IPS-NIHi11 (cell line): ENCODE results near the gene ZP1.
A peak's percentile ranks its signal among the peaks of the same experiment; 100 is the strongest.

ENCODE experiments used
- DNase-seq: peaks from one replicate; pipeline ENCODE4 v3.0.0; 2012; ENCODE audit warnings: mixed read lengths, low spot score

Gene ZP1

DNA sequence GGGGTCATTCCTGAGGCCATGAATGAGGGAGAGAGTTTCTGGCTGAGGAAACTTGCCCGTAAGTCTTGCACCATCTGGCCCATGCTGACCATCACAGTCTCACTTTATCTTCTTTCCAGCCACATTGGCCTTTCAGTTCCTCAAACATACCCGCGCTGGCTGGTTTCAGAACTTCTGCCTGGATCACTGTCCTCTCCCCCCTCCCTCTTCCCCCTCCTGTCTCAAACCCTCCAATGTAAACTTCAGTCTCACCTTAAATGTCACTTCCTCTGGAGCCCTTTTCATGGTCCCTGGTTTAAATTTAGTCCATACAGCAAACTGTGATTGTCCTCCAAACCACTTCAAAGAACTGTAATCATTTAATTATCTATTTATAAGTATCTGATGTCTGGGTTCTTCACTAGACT is 42.9 kb downstream of the ZP1 start:
- no peak for DNase-seq

DNA sequence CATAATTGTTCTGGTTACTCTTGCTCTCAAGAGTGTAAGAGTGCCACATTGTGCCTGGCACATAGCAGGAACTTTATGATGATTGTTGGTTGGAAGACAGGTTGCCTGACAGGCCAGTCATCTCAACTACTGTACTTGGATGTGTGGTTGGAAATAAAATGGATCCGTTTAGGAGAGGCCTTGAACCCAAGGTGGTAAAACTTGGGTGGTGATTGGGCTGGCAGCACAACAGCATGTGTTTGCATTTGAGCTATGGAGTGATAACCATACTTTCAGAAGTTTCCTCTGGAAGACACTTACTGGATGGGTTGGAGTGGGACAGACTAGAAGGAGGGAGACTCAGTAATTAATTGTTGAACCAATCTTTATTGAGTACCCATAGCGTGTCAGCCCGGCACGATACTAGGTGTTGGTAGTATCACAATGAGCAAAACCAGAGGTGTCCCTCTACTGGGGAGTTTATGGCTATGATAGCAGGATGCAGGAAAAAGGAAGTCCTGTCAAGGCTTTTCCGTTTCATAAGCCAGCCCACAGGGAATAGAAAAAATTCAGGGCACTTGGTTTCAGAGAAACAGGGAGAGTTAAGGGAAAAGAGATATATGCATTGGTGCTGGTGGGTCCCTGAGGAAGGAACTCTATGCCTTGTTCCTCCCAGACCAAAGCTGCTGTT is 43.5 kb downstream of the ZP1 start:
- no peak for DNase-seq

DNA sequence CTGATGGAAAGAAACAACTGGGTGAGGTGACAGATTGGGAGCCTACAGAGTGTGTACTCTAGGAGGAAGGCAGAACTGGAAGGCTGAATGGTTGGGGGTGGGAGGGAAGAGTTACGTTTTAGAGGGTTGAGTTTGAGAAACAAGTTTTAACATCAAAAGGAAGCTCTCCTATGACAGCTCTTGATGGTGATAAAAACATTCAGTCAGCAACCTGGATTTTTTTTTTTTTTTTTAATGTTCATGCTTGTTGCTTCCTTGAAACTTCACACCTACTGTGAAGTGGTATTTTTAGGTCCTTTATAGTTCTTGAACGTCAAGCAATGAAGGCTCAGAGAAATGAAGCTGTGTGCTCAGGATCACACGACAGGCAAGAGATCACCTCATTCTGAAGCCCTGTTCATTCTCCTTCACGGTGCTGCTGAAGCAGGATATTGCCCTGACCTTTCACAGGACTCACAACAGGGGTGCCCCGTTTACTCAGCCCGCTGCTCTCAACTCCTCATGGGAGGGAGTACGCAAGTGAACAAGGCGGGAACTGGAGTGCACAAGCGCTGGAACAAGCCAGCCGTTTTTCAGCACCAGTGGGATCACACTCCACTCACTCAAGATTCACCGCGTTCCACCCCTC is 45.0 kb downstream of the ZP1 start:
- DNase-seq: no peak

- DNase-seq: no peak
Measured at GRCh38 chr11:60912851-60913528, 45.6 kb downstream of the ZP1 start.

DNA sequence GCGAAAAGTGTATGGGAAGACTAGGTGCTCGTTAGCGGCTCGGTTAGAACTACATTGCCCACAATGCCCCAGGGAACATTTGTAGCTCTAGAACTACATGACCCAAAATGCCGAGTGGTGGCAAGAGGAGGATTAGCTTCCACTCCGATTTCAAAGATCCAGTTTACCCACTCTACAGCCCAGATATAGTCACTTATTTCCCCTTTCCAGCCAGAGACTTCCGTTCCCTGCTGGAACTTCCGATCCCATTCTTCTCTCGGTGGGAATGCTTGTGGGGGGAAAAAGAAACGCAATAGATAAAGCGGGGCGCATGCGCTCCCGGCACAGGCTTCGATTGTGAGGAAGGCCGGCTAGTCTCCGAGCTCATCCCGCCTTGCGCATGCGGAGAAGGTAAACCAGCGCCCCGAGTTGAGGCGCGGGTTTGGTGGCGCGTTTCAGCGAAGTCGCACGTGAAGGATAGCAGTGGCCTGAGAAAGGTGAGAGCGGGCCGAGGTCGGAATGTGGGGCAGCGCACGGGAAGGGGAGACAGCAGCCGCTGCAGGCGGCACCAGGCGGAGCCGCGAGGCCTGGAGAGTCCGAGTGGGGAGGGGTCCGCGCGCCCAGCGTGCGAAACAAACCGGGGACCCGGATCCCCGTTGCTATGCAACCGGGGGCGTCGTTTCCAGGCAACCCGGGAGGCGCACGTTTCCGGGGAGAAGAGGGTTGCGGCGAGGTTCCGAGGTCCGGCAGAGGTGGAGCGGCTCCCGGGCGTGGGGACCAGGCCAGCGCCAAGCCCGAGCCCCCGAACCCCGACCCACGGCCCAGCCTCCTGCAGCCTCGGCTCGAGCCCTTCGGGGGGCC is 46.7 kb downstream of the ZP1 start, which contains the start of gene TMEM109:
Gene TMEM109 (plus strand): TSS at position 366 of the 840 bp plus-strand sequence. CDS start 5,536 bp downstream, outside the sequence.
- peak; percentile 90 for DNase-seq

DNA sequence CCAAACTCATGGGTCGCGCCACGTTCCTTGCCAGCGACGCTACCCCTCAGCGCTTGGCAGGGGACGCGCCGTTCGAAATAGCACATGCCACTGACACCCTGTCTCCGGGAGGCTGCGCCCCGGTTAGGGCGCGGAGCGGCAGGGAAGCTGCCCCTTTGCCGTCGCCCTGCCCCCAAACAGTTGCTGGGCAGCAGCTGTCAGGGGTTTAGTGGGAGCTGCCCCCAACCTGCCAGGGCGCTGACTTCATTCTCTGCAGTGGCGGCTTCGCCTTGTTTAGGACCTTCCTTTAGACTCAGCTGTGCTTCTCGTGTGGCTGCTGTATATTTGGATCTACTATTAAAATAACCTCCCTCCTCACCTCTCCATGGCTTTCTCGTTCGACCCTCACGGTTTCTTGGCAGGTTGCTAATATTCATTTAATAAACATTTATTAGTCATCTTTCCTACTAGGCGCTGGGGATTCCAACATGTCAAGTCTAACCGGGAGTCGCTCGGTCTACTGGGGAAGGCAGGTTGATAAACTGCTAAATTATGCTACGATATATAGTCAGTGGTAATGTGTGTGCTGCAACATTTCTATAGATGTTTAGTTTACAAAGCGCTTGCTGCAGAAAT is 47.4 kb downstream of the ZP1 start:
- no peak for DNase-seq

GRCh38 chr11:60915248-60915914 is 48.0 kb downstream of the ZP1 start:
- peak; percentile 67 for DNase-seq

- DNase-seq: no peak
Measured at GRCh38 chr11:60916669-60917206, 49.4 kb downstream of the ZP1 start.

DNA sequence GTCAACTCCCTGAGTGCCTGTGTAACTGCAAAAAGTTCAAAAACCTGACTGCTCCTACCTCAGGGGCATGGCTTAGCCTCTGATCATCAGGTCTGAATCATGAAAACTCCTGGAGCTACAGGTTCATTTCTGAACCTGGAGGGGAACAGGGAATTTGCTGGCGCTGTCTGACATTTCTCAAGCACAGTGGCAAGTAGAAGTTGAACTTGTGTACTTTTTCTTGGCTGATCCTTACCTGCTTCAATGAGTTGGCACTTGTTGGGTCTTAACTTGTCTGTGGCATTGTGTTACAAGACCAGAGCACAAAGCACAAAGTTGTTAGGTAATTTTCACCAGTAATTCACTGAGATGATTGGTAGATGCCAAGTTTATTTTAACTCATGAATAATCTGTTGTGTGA is 49.9 kb downstream of the ZP1 start:
- no peak for DNase-seq

GRCh38 chr11:60918251-60918938 is 51.1 kb downstream of the ZP1 start:
- no peak for DNase-seq

DNA sequence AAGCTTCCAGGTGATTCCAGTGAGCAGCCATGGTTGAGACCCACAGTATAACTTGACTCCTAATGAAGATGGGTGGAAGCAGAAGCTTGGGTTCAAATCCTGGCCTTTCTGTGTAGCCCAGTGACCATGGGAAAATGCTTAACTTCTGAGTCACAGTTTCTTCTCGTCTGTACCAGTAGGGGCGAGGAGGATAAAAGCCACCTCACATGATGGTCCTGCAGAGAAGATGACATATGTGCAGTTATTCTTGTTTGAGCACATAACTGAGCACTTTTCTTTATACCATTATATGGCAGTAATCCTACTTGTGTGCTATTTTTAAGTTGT is 51.6 kb downstream of the ZP1 start:
- no peak for DNase-seq

DNA sequence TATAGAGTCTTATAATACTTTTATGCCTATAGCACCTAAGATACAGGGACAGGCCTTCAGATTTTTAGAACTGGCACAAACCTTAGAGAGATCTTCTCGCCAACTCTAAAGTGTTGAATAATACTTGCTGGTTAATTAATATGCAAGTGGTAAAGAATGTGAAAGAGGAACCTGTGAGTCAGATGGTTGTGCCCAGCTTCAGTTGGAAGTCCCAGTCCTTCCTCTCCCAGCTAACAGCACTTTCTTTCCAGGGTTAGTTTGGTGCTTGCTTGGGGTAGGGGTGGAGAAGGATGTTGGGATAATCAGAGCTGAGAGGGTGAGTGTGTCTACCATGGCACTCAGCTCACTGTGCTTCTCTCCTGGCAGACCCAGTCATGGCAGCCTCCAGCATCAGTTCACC is 52.0 kb downstream of the ZP1 start:
- DNase-seq: no peak

DNA sequence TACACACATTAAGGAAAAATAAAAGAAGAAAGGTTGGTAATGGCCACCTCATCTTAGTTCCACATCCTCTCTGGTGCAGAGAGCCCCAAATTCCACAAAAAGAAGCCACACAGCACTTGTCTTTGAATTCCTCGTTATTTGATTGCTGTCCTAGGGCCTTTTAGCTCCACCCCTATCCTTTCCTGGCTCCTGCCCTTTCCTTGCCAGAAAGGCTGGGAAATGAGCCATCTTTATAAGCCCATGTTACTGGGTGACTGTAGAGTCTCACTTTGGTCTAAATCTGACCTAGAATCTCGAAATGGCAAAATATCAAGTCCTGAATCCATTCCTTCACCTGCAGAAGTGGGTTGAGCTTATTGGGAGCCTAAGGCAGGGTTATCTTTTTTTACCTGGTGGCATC is 52.6 kb downstream of the ZP1 start:
- DNase-seq: no peak

DNA sequence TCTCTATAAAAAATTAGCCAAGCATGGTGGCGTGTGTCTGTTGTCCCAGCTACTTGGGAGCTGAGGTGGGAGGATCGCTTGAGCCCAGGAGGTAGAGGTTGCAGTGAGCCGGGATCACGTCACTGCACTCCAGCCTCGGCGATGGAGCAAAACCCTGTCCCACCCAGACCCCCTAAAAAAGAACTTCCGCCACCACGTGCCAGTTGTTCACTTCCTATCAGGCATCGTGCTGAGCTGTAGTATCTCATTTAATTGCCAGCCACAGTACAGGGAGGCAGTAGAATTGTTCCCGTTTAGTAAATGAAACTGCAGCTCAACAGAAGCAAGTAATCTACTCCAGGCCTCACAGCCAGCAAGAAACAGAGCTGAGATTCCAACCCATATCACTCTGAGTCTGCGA is 53.9 kb downstream of the ZP1 start:
- no peak for DNase-seq

DNA sequence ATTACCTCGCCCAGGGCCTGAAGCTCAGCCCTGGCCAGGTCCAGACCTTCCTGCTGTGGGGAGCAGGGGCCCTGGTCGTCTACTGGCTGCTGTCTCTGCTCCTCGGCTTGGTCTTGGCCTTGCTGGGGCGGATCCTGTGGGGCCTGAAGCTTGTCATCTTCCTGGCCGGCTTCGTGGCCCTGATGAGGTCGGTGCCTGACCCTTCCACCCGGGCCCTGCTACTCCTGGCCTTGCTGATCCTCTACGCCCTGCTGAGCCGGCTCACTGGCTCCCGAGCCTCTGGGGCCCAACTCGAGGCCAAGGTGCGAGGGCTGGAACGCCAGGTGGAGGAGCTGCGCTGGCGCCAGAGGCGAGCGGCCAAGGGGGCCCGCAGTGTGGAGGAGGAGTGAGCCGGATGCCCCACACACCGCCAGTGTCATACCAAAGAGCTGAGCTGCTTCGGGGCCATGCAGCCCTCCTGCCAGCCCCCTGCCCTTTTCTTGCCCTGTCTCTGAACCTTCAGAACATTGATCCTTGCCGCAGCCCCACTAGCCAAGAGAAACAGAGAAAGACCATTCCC is 54.5 kb downstream of the ZP1 start:
- no peak for DNase-seq

DNA sequence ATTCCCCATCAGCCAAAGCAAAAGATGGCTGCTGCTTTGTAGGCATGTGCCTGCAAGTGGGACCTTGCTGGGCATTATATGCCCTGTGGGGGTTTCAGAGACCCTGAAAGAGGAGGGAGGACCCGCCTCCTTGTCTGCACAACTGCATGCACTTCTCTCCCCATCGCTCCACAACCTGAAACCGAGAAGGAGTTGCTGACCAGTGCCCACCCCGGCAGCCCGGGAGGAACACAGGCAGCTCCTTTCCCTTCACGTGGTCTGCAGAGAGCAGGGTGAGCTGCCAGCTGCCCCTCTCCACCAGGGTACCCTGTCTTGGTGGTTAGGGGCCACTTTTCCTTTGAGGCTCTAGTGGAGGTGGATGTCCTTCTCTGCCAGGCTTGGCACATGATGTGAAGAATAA is 55.6 kb downstream of the ZP1 start:
- DNase-seq: no peak

GRCh38 chr11:60923326-60923725 is 56.0 kb downstream of the ZP1 start:
- DNase-seq: no peak

- peak; percentile 61 for DNase-seq
Measured at GRCh38 chr11:60923800-60924109, 56.4 kb downstream of the ZP1 start.

DNA sequence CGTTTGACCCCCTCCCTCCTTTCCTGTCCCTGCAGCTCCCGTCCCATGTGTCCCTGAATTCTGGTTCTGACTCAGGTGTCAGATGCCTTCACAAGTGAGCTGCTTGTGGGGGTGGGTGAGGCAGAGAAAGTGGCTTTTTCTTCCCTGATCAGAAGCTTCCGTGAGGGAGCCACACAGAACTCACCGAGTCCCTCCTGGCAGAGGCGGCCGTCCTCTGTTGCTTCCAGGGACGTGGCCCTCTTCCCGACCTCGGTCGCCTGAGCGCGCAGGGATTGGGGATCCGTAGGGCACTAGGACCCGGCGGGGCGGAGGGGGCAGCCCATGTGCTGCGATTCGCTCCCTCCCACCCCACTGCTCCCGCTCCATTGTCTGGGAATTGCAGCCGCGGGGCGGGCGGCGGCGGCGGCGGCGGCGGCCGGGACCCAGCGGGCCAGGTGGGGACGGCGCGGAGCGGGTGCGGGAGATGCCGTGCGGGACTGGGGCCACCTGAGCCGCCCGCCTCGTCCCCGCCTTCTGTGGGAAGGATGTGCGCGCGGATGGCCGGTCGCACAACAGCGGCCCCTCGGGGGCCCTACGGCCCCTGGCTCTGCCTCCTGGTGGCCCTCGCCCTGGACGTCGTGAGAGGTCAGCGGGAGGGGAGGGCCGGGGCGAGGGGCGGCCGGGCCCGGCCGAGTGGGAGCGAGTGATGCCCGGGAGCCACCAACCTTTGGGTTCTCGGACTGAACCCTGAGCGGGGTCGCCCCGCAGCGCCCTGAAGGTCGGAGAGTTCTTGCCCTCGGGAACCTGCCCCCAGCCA is 57.0 kb downstream of the ZP1 start, which contains the start of gene TMEM132A:
Gene TMEM132A (plus strand): TSS at position 351 of the 796 bp plus-strand sequence. CDS start 174 bp downstream, at position 525.
- peak; percentile 98 for DNase-seq
